ENCODE measurements around the gene SMARCA4. TPM values are rescaled to one million over a fixed set of nuclear protein-coding genes. Genes with fewer than 3 reads are reported as not detected.
"Not testable (repeated sequence)": the region's sequence is repeated elsewhere in the genome, so short reads cannot be mapped to it uniquely, and the experiment has no call there.

The SMARCA4 gene
- polyA plus RNA-seq, 1 experiment: 41.6 TPM

GRCh38 chr19:10991521-10992081 is 30.8 kb downstream of the SMARCA4 start:
- Histone ChIP-seq H3K27me3 (ENCODE audit: control insufficient read depth, insufficient read depth, low read length) (no peaks in the 10 kb centered on the region), H3K27ac (ENCODE audit: low read depth, low read length) (no peak overlapping the region), H3K9me3 (ENCODE audit: control insufficient read depth, insufficient read depth, low read length) (no peaks in the 10 kb centered on the region), H3K4me3 (ENCODE audit: low read depth, low read length) (no peak overlapping the region)
- no peak for DNase-seq (ENCODE audit: low read depth, low spot score)
- TF ChIP-seq, protein P1, sequence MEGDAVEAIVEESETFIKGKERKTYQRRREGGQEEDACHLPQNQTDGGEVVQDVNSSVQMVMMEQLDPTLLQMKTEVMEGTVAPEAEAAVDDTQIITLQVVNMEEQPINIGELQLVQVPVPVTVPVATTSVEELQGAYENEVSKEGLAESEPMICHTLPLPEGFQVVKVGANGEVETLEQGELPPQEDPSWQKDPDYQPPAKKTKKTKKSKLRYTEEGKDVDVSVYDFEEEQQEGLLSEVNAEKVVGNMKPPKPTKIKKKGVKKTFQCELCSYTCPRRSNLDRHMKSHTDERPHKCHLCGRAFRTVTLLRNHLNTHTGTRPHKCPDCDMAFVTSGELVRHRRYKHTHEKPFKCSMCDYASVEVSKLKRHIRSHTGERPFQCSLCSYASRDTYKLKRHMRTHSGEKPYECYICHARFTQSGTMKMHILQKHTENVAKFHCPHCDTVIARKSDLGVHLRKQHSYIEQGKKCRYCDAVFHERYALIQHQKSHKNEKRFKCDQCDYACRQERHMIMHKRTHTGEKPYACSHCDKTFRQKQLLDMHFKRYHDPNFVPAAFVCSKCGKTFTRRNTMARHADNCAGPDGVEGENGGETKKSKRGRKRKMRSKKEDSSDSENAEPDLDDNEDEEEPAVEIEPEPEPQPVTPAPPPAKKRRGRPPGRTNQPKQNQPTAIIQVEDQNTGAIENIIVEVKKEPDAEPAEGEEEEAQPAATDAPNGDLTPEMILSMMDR (IDR thresholded peaks at IDR 0.05; ENCODE audit: low read depth, low read length): no peak
- ChIA-PET POLR2A (interaction anchor here (0.6 kb wide), 1 partner anchor 47 kb away, joined by 3 read pairs; no protein-coding TSS in a partner anchor), CTCF (no interaction called here)

DNA sequence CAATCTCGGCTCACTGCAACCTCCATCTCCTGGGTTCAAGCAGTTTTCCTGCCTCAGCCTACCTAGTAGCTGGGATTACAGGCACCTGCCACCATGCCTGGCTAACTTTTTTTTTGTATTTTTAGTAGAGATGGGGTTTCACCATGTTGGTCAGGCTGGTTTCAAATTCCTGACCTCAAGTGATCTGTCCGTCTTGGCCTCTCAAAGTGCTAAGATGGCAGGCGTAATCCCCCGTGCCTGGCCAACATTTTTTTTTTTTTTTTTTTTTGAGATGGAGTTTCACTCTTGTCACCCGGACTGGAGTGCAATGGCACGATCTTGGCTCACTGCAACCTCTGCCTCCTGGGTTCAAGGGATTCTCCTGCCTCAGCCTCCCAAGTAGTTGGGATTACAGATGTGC is 31.3 kb downstream of the SMARCA4 start:
- H3K4me3 ChIP-seq (ENCODE audit: low read depth, low read length); CTCF ChIA-PET; H3K9me3 ChIP-seq (ENCODE audit: control insufficient read depth, insufficient read depth, low read length); POLR2A ChIA-PET; DNase-seq (ENCODE audit: low read depth, low spot score); H3K27me3 ChIP-seq (ENCODE audit: control insufficient read depth, insufficient read depth, low read length); H3K27ac ChIP-seq (ENCODE audit: low read depth, low read length): not testable (repeated sequence)

DNA sequence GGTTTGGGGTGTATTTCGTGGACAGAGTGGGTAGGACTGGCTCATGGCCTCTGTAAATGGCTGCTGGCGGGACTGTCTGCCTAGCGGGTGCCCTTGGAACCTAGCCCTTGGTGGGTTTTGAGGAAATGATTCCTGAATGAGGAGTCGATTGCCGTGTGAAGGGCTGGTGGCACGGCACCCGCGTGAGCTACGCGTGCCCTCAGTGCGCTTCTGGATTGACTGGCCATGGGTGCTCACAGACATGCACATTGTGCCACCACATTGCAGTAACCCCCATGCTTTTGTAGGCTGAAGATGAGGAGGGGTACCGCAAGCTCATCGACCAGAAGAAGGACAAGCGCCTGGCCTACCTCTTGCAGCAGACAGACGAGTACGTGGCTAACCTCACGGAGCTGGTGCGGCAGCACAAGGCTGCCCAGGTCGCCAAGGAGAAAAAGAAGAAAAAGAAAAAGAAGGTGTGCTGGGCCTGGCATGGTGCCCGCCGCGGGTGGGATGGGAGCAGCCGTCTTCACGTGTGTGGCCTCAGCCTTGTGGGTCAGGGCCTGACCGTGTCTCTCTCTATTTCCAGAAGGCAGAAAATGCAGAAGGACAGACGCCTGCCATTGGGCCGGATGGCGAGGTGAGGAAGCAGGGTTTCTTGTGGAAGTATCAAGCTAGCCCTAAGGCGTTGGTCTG is 35.2 kb downstream of the SMARCA4 start:
- ChIA-PET CTCF (no interaction called here), POLR2A (no interaction called here)
- Histone ChIP-seq H3K27ac (ENCODE audit: low read depth, low read length) (no peak overlapping the region), H3K27me3 (ENCODE audit: control insufficient read depth, insufficient read depth, low read length) (no peaks in the 10 kb centered on the region), H3K4me3 (ENCODE audit: low read depth, low read length) (no peak overlapping the region), H3K9me3 (ENCODE audit: control insufficient read depth, insufficient read depth, low read length) (no peaks in the 10 kb centered on the region)
- DNase-seq (ENCODE audit: low read depth, low spot score): no peak
- TF ChIP-seq, protein P1 (IDR thresholded peaks at IDR 0.05; ENCODE audit: low read depth, low read length): no peak

- ChIA-PET CTCF (interaction anchor here (0.7 to 1.5 kb wide), 4 partner anchors 23 to 61 kb away, joined by 3 to 14 read pairs (median 4); no protein-coding TSS in a partner anchor), POLR2A (interaction anchor here (1.0 kb wide), 1 partner anchor 21 kb away, joined by 3 read pairs; no protein-coding TSS in a partner anchor)
- no peak overlapping the region for H3K4me3 ChIP-seq (ENCODE audit: low read depth, low read length)
- H3K27ac ChIP-seq (ENCODE audit: low read depth, low read length): no peak overlapping the region
- DNase-seq (ENCODE audit: low read depth, low spot score): no peak
- TF ChIP-seq, protein P1 (IDR thresholded peaks at IDR 0.05; ENCODE audit: low read depth, low read length): no peak
- no peaks in the 10 kb centered on the region for H3K9me3 ChIP-seq (ENCODE audit: control insufficient read depth, insufficient read depth, low read length)
- H3K27me3 ChIP-seq (ENCODE audit: control insufficient read depth, insufficient read depth, low read length): no peaks in the 10 kb centered on the region
Observed at GRCh38 chr19:10998045-10998533, 37.3 kb downstream of the SMARCA4 start.

- no peak for DNase-seq (ENCODE audit: low read depth, low spot score)
Observed at GRCh38 chr19:10998666-10999065, 37.8 kb downstream of the SMARCA4 start.

More at GRCh38 chr19:10998666-10999065, 37.8 kb downstream of the SMARCA4 start:
- CTCF ChIA-PET: interaction anchor here (0.7 to 1.5 kb wide), 4 partner anchors 23 to 62 kb away, joined by 3 to 14 read pairs (median 4); no protein-coding TSS in a partner anchor
- TF ChIP-seq, protein P1 (IDR thresholded peaks at IDR 0.05; ENCODE audit: low read depth, low read length): no peak
- H3K4me3 ChIP-seq (ENCODE audit: low read depth, low read length): no peak overlapping the region
- no peak overlapping the region for H3K27ac ChIP-seq (ENCODE audit: low read depth, low read length)
- H3K9me3 ChIP-seq (ENCODE audit: control insufficient read depth, insufficient read depth, low read length): no peaks in the 10 kb centered on the region
- POLR2A ChIA-PET: interaction anchor here (1.0 kb wide), 1 partner anchor 22 kb away, joined by 3 read pairs; no protein-coding TSS in a partner anchor
- H3K27me3 ChIP-seq (ENCODE audit: control insufficient read depth, insufficient read depth, low read length): no peaks in the 10 kb centered on the region

Measured in AG04450 (cell line).